OCI-LY3 (cell line): ENCODE measurements around the gene MUSTN1.

Experiments used
- H2AFZ ChIP-seq: fragments of 200-600, 300-600 bp; shearing (Covaris generic); 2 replicates; pipeline ENCODE4 v1.6.0; 2014; ENCODE audit warnings: antibody characterized with exemption, low read depth, low read length
- H3K27ac ChIP-seq: fragments of 200-600, 300-600 bp; sonication (generic); 2 replicates; pipeline ENCODE4 v1.5.1; 2014; ENCODE audit warnings: mild to moderate bottlenecking, low read length, moderate library complexity, mixed read lengths
- H3K27me3 ChIP-seq: fragments of 200-600, 300-600 bp; sonication (generic); 2 replicates; pipeline ENCODE4 v1.6.1; 2014; ENCODE audit warnings: low read depth, low read length, mixed read lengths
- H3K36me3 ChIP-seq: fragments of 200-600, 300-600 bp; sonication (generic); replicated peaks from 2 replicates; pipeline ENCODE3; 2014; ENCODE audit warnings: low read depth, low read length, mixed read lengths
- H3K4me1 ChIP-seq: fragments of 300-600, 200-600 bp; sonication (generic); 2 replicates; pipeline ENCODE4 v1.6.1; 2014; ENCODE audit warnings: low read length, mixed read lengths
- H3K4me2 ChIP-seq: fragments of 200-600, 300-600 bp; sonication (generic); 2 replicates; pipeline ENCODE4 v1.6.1; 2014; ENCODE audit warnings: low read length, mixed read lengths
- H3K4me3 ChIP-seq: fragments of 300-600, 200-600 bp; sonication (generic); 2 replicates; pipeline ENCODE4 v1.5.1; 2014; ENCODE audit warnings: antibody characterized with exemption, mild to moderate bottlenecking, low read length, moderate library complexity
- H3K79me2 ChIP-seq: fragments of 300-600, 200-600 bp; shearing (Covaris generic); 2 replicates; pipeline ENCODE4 v1.6.1; 2014; ENCODE audit warnings: mild to moderate bottlenecking, low read length, mixed read lengths
- H3K9ac ChIP-seq: fragments of 300-600, 200-600 bp; shearing (Covaris generic); 2 replicates; pipeline ENCODE4 v1.6.0; 2014; ENCODE audit warnings: mild to moderate bottlenecking, low read length, moderate library complexity
- H3K9me3 ChIP-seq: fragments of 200-600, 300-600 bp; shearing (Covaris generic); 2 replicates; pipeline ENCODE4 v1.6.1; 2014; ENCODE audit warnings: low read length, mixed read lengths; ENCODE audit not compliant: insufficient read depth
- H4K20me1 ChIP-seq: fragments of 200-600, 300-600 bp; sonication (generic); 2 replicates; pipeline ENCODE4 v1.6.1; 2016; ENCODE audit warnings: low read length, mixed read lengths; ENCODE audit not compliant: insufficient read depth
- EZH2phosphoT487 ChIP-seq: fragments of 200-600 bp; shearing (Covaris generic); IDR thresholded peaks from 2 replicates; pipeline ENCODE4 v1.6.1; 2018; ENCODE audit warnings: antibody characterized with exemption, mixed run types, low read depth
- TF ChIP-seq, protein P1 (sequence below): fragments of 200-600, 300-600 bp; sonication (generic); IDR thresholded peaks from 2 replicates; pipeline ENCODE4 v1.5.1; 2014; ENCODE audit warnings: antibody characterized with exemption, low read length, low read depth

The MUSTN1 gene

DNA sequence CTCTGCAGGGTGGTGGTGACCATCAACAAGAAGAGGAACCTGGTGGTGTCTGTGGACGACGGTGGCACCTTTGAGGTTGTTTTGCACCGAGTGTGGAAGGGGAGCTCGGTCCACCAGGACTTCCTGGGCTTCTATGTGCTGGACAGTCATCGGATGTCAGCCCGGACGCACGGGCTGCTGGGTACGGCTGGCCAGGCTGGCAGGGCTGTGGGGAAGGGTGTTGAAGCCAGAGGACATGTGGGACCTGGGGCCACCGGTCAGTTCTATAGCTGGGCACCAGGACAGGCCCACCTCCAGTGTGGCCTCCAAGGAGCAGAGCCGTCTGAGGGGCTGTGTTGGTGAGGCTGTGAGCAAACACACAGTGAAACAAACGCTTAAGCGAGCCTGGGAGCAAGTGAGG lies 44.1 kb downstream of the MUSTN1 start:
- H3K4me3 ChIP-seq = no peak overlapping the region
- H3K4me2 ChIP-seq = no peak overlapping the region
- no peak overlapping the region for H3K27ac ChIP-seq
- no peaks in the 10 kb centered on the region for H3K79me2 ChIP-seq
- TF ChIP-seq, protein P1, sequence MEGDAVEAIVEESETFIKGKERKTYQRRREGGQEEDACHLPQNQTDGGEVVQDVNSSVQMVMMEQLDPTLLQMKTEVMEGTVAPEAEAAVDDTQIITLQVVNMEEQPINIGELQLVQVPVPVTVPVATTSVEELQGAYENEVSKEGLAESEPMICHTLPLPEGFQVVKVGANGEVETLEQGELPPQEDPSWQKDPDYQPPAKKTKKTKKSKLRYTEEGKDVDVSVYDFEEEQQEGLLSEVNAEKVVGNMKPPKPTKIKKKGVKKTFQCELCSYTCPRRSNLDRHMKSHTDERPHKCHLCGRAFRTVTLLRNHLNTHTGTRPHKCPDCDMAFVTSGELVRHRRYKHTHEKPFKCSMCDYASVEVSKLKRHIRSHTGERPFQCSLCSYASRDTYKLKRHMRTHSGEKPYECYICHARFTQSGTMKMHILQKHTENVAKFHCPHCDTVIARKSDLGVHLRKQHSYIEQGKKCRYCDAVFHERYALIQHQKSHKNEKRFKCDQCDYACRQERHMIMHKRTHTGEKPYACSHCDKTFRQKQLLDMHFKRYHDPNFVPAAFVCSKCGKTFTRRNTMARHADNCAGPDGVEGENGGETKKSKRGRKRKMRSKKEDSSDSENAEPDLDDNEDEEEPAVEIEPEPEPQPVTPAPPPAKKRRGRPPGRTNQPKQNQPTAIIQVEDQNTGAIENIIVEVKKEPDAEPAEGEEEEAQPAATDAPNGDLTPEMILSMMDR = no peak
- TF ChIP-seq EZH2phosphoT487 = no peak
- H2AFZ ChIP-seq = no peak overlapping the region
- H3K4me1 ChIP-seq = 0 out of 2 replicates have a peak, but pooled peaks cover 4% of the 10 kb centered on the region
- no peaks in the 10 kb centered on the region for H4K20me1 ChIP-seq
- H3K9ac ChIP-seq = no peak overlapping the region
- H3K9me3 ChIP-seq = no peaks in the 10 kb centered on the region
- H3K27me3 ChIP-seq = no peaks in the 10 kb centered on the region
- H3K36me3 ChIP-seq = no peaks in the 10 kb centered on the region

DNA sequence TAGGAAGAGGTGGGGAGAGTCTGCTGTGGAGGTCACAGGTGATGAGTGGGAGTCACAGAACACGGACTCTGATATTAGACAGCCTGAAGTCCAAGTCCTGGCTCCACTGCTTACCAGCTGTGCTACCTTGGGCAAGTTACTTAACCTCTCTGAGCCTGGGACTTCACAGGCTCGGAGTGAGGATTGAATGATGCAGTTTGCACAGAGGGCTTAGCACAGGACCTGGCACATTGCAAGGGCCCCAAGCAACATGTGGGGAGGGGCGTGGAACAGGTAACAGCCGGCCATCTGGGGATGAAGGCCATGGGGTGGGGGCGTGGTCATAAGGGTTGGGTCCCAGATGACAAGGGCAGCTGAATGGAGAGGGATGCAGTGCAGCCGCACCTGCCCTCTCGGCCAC lies 44.5 kb downstream of the MUSTN1 start:
- Histone ChIP-seq H3K27me3 (no peaks in the 10 kb centered on the region), H3K36me3 (no peaks in the 10 kb centered on the region), H3K4me3 (no peak overlapping the region), H4K20me1 (no peaks in the 10 kb centered on the region), H3K4me1 (0 out of 2 replicates have a peak, but pooled peaks cover 4% of the 10 kb centered on the region), H3K27ac (no peak overlapping the region), H3K9ac (no peak overlapping the region), H3K4me2 (no peak overlapping the region), H3K9me3 (no peaks in the 10 kb centered on the region), H3K79me2 (no peaks in the 10 kb centered on the region), H2AFZ (no peak overlapping the region)
- no peak for TF ChIP-seq EZH2phosphoT487
- TF ChIP-seq, protein P1 = no peak

DNA sequence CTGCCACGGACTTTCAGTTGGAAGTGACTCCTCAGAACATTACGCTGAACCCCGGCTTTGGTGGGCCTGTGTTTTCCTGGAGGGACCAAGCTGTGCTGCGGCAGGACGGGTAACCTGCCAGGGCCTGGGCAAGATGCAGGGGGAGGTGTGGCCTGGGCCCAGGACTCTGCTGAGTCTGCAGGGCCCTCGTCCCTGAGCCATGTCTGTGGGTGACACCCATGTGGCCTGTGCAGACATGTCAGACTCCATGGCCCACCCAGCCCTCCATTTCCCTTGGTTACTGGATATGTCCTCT lies 45.1 kb downstream of the MUSTN1 start:
- no peaks in the 10 kb centered on the region for H4K20me1 ChIP-seq
- TF ChIP-seq, protein P1 = no peak
- no peak for TF ChIP-seq EZH2phosphoT487
- H3K4me1 ChIP-seq = 0 out of 2 replicates have a peak, but pooled peaks cover 4% of the 10 kb centered on the region
- no peaks in the 10 kb centered on the region for H3K36me3 ChIP-seq
- H3K9me3 ChIP-seq = no peaks in the 10 kb centered on the region
- H3K4me2 ChIP-seq = no peak overlapping the region
- H3K27ac ChIP-seq = no peak overlapping the region
- H3K79me2 ChIP-seq = no peaks in the 10 kb centered on the region
- H3K9ac ChIP-seq = no peak overlapping the region
- H3K27me3 ChIP-seq = no peaks in the 10 kb centered on the region
- no peak overlapping the region for H3K4me3 ChIP-seq
- H2AFZ ChIP-seq = no peak overlapping the region

DNA sequence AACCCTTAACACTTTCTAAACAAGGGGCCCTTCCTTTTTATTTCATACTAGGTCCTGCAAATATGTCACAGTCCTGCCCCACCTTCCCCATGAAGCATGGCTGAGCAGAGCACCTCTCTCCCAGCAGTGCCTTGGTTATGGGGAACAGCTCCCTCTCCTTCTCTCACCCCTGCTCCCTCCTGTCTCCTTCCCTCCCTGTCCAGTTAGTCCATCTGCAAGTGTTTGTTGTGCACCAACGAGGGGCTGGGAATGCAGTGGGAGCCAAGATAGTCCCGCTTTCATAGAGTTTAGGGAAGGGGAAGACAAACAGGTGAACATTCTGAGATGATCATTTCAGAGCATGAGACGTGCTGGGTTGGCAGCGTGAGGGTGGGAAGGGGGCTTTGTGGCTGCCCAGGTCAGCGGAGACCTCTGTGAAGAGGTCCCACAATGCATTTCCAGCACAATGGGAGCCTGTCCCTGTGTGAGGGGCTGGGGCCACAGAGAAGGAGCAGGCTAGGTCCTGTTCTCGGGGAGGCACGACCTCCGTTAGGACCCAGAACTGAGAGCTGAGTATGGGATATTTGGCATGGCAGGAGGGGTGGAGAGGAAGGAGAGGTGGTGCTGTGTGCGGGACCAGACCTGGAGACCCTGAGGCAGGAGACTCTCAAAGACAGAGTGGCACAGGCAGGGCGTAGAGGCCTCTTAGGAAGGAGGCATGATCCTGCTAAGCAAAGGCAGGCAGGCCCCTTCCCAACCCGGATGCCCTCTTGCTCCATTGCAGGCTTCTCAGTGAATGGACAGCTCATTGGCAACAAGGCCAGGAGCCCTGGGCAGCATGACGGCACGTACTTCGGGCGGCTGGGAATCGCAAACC lies 45.7 kb downstream of the MUSTN1 start:
- no peaks in the 10 kb centered on the region for H3K9me3 ChIP-seq
- H3K9ac ChIP-seq = no peak overlapping the region
- H3K4me2 ChIP-seq = no peak overlapping the region
- H3K27me3 ChIP-seq = no peaks in the 10 kb centered on the region
- no peaks in the 10 kb centered on the region for H3K79me2 ChIP-seq
- 0 out of 2 replicates have a peak, but pooled peaks cover 4% of the 10 kb centered on the region for H3K4me1 ChIP-seq
- no peak overlapping the region for H3K27ac ChIP-seq
- H3K36me3 ChIP-seq = no peaks in the 10 kb centered on the region
- no peak overlapping the region for H2AFZ ChIP-seq
- no peaks in the 10 kb centered on the region for H4K20me1 ChIP-seq
- TF ChIP-seq, protein P1 = no peak
- TF ChIP-seq EZH2phosphoT487 = no peak
- H3K4me3 ChIP-seq = no peak overlapping the region
